ENCODE data around the gene ARHGAP42.

Gene ARHGAP42

GRCh38 chr11:100682247-100682969 is 4.7 kb upstream of the ARHGAP42 start:
- no peak for DNase-seq (ENCODE audit: low read depth)

DNA sequence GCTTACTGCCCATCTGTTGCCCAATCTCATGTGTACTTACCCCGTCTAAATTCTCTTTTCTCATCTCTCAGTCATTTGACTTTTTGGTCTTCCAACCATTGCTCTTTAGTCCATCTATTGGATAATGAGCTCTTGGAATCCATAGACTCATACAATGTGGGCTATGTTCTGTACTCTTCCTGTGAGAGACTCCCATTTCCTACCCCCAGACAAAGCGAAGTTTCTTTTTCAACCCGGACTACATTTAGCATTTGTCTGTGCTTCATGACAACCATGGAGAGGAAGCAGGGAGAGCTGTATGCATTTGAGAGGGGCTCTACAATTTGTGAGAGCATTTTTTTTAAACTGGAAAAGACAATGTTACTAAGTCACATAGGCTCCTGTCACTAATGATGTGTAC is 4.0 kb upstream of the ARHGAP42 start:
- DNase-seq (ENCODE audit: low read depth) = no peak

DNA sequence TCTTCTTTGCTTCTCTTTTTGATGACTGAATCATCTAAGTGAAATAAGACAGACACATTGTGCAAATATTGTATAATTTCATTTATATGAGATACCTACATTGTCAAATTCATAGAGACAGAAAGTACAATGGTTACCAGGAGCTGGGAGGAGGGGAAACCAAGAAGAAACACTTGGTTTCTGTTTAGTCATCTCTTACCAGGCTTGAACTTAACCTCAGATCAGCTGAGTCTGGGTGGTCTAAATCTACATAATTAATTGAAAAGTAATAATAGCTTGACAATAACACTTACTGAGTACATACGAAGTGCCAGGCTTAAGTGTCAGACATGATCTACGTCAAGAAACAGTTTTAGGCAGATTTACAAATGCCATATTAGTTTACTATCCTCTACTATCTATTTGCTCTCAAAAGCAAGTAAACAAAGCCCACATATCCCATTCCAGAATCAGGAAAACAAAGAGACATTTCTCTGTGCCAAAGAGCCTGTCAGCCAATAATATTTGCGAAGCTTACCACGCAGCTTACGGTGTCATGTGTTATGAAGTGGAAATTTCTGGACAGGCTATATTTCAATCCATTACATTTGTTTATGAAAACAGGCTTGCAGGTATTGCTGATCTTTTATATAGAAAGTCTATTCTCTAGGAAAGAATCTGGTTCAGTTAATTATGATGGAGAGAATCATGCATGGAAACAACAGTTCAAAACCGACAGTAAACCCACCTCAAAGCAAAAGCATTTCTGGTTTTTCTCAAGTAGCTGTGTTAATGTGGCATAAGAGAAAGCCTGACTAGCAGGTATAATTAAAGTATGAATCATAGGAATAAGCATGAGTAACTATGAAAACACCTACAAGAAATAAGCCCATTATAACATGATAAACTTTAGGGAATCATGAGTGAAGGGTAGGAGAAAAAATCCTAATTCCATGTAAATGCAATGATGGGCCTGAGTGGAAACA is 2.7 kb upstream of the ARHGAP42 start:
- no peak for DNase-seq (ENCODE audit: low read depth)

GRCh38 chr11:100686476-100687053 is 523 bp upstream of the ARHGAP42 start:
- no peak for DNase-seq (ENCODE audit: low read depth)

- no peak for DNase-seq (ENCODE audit: low read depth)
Measured at GRCh38 chr11:100687630-100688395, 725 bp downstream of the ARHGAP42 start.

DNA sequence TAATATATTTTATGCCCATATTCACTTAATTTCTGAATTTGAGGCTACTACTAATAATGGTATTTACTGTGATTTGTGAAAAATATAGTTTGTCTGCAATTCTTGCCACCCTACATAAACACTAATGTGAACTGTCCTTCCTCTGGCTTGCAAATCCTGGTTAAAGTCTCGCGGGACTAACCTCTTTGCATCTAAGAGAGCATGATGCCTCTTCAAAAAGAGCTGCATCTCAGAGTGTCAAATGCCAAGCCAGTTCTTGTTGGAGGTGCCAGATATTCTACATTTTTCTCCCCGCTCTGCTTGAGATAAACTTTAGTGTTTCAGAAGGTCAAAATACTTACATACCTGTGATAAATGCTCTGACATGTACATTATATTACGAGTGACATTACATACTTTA is 2.1 kb downstream of the ARHGAP42 start:
- DNase-seq (ENCODE audit: low read depth) = no peak

GRCh38 chr11:100691896-100692653 is 5.0 kb downstream of the ARHGAP42 start:
- no peak for DNase-seq (ENCODE audit: low read depth)

GRCh38 chr11:100695911-100696310 is 8.8 kb downstream of the ARHGAP42 start:
- no peak for DNase-seq (ENCODE audit: low read depth)

DNA sequence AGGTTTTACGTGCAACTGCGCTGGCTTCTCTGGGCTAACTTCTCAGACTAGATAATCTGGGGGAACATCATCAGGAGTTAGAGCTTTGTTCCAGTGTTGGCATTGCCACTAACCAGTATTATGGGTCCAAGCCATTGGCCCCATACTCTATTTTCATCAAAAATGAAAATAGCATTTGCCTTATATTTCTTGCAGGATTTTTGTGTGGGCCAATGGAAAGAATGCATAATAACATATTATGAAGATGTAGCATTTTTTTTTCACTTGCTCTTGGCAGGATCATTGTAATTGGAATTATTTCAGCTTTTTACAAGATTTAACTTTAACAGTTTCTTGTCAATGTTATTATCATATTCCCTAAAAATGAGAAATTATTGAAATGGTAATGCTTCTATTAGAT is 16.1 kb downstream of the ARHGAP42 start:
- DNase-seq (ENCODE audit: low read depth) = no peak

- DNase-seq (ENCODE audit: low read depth) = no peak
Measured at GRCh38 chr11:100703801-100704575, 16.9 kb downstream of the ARHGAP42 start.

DNA sequence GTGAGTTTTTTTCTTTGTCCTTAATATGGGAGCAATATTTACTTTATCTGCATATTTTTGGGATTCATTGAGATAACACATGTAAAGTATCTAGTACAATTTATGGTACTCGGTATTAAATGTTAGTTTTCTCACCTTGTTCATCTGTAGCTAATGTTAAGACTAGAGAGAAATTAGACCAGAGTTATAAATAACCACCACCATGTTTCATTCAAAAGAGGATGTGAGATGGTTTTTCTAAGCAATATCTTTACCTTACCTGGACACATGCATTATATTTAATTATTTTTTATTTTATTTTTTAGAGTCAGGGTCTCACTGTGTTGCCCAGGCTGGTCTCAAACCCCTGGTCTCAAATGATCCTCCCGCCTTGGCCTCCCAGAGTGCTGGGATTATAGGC is 18.4 kb downstream of the ARHGAP42 start:
- DNase-seq (ENCODE audit: low read depth) = no peak

DNA sequence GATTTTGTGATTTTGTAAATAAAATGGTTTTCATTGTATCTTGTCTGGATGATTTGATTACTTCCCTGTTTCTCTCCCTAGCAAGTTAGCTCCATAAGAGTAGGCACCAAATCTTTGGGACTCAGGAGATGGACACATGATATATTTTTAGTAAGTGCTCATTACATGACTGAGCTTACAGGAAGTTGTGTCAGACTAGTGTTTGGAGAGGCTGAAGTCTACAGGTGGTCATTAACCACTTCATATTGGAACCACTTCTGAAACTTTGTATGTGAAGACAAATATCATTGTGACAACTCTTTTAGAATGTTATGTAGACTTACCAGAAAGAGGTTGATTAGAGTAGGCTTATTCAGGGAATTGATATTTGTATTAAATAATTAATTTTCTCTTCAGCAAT is 19.1 kb downstream of the ARHGAP42 start:
- DNase-seq (ENCODE audit: low read depth) = no peak

- DNase-seq (ENCODE audit: low read depth) = no peak
Measured at GRCh38 chr11:100709233-100709957, 22.3 kb downstream of the ARHGAP42 start.

- DNase-seq (ENCODE audit: low read depth) = no peak
Measured at GRCh38 chr11:100711984-100712383, 24.9 kb downstream of the ARHGAP42 start.

- no peak for DNase-seq (ENCODE audit: low read depth)
Measured at GRCh38 chr11:100712583-100712982, 25.5 kb downstream of the ARHGAP42 start.

GRCh38 chr11:100715165-100715761 is 28.2 kb downstream of the ARHGAP42 start:
- no peak for DNase-seq (ENCODE audit: low read depth)

DNA sequence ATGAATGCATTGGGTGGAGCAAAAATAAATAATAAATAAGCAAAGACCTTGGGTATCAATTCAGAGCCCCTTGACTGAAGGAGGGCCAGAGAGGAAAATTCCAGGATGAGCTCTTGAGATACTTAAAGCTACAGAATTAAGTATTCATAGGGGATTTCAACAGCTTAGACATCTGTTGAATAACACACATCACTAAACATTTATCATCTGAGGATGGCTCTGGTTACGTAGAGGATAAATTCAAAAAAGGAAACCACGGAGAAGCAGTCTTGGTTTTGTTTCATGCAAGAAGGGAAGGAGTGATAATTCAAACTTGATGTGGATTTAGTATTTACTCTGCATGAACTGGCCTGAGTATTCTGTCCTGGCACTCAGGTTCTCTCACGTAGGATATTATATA is 29.8 kb downstream of the ARHGAP42 start:
- no peak for DNase-seq (ENCODE audit: low read depth)

DNA sequence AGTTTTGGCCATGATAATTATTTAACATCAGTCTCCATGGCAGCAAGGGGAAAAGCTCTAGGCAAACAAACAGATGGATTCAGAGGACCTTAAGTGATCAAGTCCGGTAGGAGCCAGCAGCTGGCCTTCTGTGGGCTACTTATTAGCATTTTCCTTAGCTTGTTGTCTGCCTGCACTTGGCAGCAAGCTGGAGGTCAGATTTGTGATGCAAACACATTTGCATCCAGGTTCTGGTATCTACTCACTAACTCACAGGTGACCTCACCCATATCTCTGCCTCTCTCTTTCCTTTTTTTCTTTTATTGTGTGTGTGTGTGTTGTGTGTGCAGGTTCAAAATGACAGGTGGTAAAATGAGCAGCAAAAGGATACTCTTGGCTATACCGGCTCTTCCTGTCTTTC is 32.3 kb downstream of the ARHGAP42 start:
- DNase-seq (ENCODE audit: low read depth) = no peak

DNA sequence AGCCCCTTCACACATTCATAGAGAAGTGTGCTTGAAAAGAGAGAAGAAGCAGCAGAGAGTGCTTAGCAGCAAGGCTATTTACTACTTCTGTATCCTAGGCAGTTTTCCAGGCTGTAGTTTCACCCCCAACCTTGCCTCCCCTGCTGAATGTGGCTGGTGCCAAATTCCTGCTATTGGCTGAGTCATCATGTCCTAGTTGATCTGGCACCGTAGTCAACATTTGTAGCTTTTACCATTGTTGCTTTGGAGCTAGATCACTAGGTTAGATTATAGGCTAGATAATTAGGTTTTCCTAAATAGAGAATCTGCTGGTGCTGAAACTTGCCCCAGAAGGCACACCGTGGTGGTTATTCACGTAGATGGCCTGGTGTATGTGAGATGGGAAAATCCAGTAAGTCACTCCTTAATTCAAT is 32.7 kb downstream of the ARHGAP42 start:
- no peak for DNase-seq (ENCODE audit: low read depth)
